CD4-positive, alpha-beta T cell treated with Interleukin-4 for 4 hours (primary cell): ENCODE measurements around the gene PRAMEF5.
A peak's percentile ranks its signal among the peaks of the same experiment; 100 is the strongest.
"Not testable (repeated sequence)": the region's sequence is repeated elsewhere in the genome, so short reads cannot be mapped to it uniquely, and the experiment has no call there.

ENCODE experiments used
- DNase-seq: peaks from one replicate; pipeline ENCODE4 v3.0.0-alpha.2; 2020

The PRAMEF5 gene

DNA sequence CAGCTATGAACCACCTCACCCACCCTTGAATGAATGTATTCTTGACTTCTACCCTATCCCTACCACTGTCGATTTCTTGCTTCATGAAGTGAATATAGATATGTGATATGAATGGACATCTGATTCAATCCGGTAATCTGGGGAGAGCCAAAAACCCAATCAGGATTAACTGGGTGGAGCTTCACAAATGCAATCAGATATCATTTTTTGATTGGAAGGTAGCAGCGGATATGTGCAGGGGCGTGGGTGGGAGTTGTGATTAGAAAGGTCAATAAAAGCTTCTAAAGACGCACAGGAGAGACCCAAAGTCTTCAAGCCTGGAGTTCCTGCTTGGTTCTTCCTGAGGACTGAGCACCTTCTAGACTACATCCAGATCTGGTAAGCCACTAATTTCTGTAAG is at the start of gene PRAMEF5:
PRAMEF5 (plus strand) TSS at position 301 of the 400 bp plus-strand sequence. CDS start 5,071 bp downstream, outside the sequence.
- not testable (repeated sequence) for DNase-seq

DNA sequence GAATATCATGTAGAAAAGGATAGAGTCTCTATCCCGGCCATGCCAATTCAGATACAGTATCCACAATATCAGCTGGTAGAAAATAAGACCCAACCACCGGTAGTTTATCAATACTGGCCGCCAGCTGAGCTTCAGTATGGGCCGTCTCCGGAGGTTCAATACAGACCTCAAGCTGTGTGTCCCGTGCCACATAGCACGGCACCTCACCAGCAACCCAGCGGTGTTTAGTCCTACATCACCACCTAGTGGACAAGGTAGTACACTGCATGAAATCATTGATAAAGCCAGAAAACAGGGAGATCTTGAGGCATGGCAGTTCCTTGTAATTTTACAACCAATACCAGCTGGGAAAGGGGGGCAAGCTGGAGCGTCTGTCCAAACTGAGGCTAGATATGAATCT is 45.3 kb upstream of the PRAMEF5 start:
- not testable (repeated sequence) for DNase-seq

DNA sequence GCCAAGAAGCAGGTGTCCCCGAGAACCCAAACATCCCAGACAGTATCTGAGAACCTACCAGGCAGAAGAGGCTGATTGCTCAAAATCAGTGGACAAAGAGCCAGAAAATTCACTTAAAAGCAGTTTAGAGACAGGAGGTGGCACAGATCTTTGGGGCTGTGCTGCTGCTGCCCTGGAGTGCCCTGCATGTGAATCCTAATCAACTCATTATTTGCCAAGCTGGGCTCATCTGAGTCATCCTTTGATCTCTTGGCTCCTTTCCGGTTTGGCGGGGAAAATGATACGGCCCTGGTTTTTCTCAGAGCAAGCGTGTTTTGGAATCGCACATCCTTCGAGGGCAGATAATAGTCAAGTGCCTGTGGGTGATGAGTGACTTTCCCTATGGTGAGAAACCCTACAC is 37.4 kb upstream of the PRAMEF5 start:
- not testable (repeated sequence) for DNase-seq

DNA sequence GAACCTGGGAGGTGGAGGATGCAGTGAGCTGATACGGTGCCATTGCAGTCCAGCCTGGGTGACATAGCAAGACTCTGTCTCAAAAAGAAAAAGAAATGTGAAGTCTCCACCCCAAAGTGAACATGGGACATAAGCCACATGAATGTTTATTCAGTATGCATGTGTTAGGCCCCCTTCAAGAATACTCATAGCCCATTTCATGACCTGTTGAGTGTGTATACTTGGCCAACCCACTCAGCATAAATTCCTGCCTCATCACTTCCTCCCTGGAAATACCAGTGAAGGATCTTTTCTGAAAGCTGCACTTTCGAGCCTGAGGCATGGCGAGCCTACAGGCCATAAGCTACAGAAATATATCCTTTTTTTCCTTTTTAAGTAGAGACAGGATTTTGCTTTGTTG is 34.8 kb upstream of the PRAMEF5 start:
- DNase-seq: not testable (repeated sequence)

DNA sequence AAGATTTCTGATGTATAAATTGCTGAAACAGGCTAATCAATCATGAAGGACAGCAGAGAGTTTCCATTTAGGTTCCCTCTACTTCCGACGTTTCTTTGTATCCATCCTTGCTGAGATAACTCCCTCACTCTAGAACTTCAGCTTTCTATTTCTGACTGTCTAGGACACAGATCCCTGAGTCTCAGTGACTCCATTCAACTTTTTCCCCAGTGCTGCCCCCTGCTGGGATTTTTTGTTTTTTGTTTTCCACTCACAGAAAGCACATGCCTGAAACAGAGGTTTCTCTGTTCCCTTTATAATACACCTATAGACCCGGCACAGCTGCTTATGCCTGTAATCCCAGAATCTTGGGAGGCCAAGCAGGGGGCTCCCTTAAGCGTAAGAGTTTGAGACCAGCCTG is 31.2 kb upstream of the PRAMEF5 start:
- DNase-seq: not testable (repeated sequence)

DNA sequence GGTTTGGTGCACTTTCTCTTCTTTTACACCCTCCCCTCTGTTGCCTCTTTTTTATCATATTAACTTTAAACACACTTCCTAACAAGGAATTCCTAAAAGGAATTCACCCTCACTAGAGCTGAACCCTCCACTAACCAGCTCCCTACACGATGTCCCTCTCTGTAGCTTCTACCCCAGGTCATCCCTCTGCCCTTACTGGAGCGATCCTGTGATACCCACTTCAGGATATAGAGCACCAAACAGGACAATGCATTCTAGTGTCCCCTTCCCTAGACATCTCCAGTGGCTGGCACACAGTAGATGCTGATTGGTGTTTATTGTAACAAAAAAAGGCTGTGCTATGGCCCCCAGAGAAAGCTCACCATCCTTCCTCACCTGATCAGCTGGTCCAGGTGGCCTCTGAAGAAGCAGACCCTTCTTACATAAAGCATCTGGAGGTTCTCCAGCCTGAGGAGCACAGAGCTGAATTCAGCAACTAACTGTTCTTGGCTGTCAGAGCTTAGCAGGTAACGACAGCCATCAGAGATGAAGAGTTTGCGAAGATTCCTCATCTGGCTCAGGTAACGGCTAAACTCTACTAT is 29.4 kb upstream of the PRAMEF5 start:
- DNase-seq: no peak

DNA sequence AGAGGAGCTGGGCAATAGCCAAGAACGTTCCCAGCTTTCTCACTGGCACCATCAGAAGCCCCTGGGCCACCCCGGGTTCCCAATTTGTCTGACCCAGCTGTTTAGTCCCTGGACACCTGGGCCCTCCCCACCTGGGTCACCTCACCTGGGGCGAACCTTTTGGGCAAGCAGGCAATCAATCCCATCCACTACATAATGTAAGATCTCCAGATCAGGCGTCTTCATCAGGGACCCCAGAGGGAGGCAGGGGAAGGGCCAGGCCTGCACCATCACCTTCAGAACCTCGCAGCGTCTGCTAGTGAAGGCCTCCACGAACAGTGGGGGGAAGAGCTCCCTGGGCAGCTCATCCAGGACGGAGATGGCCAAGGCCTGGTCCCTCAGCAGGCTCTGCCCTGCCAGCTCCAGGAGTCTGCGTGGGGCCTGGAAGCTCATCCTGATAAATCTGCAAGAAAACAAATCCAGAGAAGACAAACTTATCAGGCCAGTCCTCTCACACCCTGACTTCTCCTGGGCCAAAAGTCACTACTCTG is 28.3 kb upstream of the PRAMEF5 start, which contains the start of gene PRAMEF18:
PRAMEF18 (minus strand) TSS at position 480 of the 530 bp plus-strand sequence; CDS start at position 432, 48 bp downstream.
- DNase-seq: not testable (repeated sequence)

DNA sequence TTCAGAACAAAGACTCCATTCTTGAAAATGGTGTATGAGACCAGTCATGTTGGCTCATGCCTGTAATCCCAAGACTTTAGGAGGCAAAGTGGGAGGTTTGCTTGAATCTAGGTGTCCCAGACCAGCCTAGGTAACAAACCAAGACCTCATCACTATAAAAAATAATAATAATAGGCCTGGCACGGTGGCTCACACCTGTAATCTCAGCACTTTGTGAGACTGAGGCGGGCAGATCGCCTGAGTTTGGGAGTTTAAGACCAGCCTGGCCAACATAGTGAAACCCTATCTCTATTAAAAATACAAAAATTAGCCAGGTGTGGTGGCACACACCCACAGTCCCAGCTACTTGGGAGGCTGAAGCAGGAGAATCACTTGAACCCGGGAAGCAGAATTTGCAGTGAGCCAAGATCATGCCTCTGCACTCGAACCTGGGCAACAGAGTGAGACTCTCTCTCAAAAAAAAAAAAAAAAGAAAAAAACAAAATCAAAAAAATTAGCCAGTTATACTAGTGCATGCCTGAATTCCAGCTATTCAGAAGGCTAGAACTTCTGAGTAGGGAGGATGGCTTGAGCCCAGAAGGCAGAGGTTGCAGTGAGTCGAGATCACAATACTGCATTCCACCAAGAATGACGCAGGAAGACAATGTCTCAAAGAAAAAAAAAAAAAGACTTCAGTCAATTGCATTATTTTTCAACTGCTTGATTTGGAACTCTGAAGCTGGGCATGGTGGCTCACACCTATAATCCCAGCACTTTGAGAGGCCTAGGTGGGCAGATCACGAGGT is 26.5 kb upstream of the PRAMEF5 start:
- not testable (repeated sequence) for DNase-seq

DNA sequence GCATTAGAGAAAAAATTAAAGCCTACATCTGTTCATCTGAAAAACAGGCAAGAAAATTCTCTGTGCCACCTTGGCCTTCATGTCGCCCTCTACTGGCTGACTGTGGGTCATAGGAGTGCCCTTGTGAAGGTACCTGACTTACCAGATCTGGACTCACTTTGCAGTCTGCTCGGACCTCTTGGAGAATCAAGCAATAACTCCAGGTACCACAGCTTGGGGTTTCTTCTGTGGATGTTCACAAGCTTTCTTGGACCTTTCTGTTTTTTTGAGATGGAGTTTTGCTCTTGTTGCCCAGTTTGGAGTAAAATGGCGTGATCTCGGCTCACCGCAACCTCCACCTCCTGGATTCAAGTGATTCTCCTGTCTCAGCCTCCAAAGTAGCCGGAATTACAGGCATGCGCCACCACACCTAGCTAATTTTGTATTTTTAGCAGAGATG is 25.6 kb upstream of the PRAMEF5 start:
- DNase-seq: peak; percentile 46

DNA sequence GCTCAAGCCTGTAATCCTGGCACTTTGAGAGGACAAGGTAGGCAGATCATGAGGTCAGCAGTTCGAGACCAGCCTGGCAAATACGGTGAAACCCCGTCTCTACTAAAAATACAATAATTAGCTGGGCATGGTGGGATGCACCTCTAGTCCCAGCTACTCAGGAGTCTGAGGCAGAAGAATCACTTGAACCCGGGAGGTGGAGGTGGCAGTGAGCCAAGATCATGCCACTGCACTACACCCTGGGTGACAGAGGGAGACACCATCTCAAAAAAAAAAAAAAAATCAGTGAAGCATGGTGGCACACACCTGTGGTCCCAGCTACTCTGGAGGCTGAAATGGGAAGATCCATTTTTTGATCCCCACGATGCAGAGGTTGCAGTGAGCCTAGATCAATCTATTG is 23.9 kb upstream of the PRAMEF5 start:
- DNase-seq: not testable (repeated sequence)

DNA sequence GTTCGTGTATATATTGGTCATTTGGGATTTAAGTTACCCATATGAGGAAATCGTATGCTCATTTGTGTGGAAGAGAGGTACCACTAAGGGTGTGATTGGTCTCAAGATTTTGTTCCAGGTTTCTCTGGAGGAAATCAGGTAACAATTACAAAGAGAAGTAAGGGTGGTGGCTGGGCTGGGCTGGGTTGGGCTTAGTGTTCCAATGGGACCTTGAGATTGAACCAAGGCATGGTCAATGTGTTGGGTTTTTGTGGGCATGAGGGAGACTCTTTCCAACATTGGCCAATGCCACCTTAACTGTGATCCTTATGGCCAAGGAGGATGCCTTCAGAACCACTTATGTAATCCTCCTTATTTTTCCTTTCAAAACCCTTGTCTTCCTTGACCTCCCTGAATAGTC is 23.4 kb upstream of the PRAMEF5 start:
- DNase-seq: not testable (repeated sequence)

DNA sequence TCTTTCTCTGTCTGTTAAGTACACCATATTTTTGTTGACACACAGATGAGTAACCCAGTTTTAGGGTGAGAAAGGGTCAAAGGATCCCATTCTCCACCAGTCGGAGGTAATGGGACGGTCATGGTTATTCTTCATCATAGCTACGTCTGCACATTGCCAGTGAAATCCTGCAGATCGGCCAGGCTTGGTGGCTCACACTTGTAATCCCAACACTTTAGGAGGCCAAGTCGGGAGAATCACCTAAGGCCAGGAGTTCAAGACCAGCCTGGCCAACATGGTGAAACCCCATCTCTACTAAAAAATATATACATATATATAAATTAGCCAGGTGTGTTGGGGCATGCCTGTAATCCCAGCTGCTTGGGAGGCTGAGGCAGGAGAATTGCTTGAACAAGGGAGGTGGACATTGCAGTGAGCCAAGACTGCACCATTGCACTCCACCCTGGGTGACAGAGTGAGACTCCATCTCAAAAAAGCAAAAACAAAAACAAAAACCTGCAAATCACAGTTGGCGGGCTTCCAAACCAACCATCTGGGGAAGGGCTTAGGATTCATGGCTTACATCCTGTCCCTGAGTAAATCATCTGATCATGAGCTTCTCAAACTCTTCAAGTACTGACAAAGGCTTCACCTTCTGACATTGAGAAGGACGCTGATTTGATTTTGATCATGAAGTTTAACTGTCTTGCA is 22.8 kb upstream of the PRAMEF5 start:
- DNase-seq: not testable (repeated sequence)

DNA sequence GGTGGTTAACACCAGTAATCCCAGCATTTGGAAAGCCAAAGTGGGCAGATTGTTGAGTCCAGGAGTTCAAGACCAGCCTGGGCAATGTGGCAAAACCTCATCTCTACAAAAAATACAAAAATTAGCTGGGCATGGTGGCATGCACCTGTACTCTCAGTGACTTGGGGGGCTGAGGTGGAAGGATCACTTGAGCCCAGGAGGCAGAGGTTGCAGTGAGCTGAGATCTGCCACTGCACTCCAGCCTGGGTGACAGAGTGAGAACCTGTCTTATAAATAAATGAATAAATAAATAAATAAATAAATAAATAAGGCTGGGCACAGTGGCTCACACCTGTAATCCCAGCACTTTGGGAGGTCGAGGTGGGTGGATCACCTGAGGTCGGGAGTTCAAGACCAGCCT is 21.9 kb upstream of the PRAMEF5 start:
- DNase-seq: not testable (repeated sequence)

DNA sequence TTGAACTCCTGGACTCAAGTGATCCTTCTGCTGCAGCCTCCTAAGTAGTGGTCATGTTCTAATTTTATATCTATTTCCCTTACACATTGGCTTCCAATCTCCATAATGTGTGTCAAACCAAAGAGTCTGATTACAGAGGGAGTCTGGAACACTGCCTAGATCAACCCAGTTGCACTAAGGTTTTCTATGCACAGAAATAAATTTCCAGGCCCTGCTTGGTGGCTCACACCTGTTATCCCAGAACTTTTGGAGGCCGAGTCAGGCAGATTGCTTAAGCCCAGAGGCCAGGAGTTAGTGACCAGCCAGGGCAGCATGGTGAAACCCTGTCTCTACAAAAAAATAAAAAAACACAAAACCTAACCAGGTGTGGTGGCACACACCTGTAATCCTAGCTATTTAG is 19.9 kb upstream of the PRAMEF5 start:
- DNase-seq: not testable (repeated sequence)

DNA sequence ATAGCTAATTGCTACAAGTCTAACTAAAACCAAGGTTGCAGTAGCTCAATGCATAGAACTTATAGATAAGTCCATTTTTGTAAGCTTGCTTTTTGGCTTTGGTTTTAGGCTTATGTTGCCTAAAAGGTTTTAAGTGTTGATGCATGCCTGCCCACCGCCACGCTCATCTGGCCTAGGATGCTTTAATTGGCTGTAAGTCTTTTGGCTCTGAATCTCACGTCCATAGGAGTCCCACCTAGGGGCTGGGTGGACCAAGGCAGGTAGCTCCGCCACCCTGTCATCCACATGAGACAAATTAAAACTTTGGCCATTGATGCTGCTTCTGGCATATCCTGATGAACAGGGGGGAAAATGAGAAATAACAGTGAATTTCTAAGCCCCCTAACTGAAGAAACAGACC is 16.4 kb upstream of the PRAMEF5 start:
- not testable (repeated sequence) for DNase-seq

DNA sequence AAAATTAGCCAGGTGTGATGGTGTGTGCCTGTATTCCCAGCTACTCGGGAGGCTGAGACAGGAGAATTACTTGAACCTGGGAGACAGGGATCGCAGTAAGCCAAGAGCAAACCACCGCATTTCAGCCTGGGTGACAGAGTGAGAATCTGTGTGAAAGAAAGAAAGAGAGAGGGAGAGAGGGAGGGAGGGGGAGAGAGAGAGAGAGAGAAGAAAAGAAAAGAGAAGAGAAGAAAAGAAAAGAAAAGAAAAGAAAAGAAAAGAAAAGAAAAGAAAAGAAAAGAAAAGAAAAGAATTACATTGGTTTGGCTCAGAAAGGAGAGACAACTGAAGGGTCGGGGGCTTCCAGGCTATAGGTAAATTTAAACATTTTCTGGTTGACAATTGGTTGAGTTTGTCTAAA is 14.4 kb upstream of the PRAMEF5 start:
- DNase-seq: not testable (repeated sequence)

DNA sequence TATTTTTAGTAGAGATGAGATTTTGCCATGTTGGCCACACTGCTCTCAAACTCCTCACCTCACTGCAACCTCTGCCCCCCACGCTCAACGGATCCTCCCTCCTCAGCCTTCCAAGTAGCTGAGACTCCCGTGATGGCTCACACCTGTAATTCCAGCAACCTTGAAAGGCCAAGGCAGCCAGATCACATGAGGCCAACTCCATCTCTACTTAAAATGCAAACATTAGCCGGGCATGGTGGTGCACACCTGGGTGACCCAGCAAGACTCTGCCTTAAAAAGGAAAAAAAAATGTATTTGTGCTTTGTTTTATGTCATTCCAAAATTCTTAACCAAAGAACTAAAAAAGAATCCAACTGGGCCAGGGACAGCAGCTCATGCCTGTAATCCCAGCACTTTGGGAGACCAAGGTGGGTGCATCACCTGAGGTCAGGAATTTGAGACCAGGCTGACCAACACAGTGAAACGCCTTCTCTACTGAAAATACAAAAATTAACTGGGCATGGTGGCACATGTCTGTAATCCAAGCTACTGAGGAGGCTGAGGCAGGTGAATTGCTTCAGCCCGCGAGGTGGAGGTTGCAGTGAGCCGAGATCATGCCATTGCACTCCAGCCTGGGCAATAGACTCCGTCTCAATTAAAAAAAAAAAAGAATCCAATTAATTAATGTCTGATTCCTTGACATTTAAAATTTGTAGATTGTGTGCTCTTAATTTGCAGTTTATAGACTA is 10.3 kb upstream of the PRAMEF5 start:
- not testable (repeated sequence) for DNase-seq

DNA sequence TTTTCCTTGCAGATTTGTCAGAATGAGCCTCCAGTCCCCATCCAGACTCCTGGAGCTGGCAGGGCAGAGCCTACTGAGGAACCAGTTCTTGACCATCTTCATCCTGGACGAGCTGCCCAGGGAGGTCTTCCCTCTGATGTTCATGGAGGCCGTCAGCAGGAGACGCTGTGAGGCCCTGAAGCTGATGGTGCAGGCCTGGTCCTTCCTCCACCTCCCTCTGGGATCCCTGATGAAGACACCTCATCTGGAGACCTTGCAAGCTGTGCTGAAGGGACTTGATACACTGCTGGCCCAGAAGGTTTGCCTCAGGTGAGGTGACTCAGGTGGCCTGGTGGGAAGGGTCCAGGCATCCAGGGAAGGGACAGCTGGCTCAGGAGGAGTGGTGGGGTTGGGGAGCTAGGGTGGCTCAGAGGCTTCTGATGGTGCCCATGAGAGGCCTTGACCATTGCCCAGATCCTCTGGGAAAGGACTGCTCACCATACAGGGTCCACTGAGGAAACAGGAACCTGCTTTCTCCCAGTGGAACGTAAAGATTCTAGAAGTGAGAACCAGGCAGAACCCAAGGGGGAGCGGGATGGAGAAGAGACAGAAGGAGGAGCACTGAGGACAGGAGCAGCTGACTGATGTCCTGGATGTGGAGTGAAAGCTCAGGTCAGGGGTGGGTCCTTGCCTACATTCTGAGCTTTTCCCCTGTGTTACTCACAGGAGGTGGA is 8.0 kb upstream of the PRAMEF5 start:
- not testable (repeated sequence) for DNase-seq

DNA sequence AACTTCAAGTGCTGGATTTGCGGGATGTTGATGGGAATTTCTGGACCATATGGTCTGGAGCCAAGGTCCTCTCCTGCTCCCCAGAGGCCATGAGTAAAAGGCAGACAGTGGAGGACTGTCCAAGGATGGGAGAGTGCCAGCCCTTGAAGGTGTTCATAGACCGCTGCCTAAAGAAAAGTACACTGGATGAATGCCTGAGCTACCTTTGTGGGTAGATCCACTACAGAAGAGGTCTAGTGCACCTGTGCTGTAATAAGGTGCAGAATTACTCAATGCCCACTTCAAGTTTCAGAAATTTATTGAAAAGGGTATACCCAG is 7.5 kb upstream of the PRAMEF5 start:
- DNase-seq: not testable (repeated sequence)

DNA sequence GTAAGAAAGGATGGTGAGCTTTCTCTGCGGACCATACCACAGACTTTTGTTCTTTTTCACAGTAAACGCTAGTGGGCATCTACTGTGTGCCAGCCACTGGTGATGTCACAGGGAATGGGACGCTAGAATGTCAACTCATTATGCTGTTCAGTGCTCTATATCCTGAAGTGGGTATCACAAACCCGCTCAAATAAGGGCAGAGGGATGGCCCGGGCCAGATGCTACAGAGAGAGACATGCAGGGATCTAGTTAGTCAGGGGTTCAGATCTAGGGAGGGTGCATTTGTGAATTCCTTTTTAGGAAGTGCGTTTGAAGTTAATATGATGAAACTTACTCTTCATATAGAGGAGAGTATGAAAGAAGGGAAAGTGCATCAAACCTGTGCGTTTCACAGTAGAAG is 6.9 kb upstream of the PRAMEF5 start:
- DNase-seq: not testable (repeated sequence)

DNA sequence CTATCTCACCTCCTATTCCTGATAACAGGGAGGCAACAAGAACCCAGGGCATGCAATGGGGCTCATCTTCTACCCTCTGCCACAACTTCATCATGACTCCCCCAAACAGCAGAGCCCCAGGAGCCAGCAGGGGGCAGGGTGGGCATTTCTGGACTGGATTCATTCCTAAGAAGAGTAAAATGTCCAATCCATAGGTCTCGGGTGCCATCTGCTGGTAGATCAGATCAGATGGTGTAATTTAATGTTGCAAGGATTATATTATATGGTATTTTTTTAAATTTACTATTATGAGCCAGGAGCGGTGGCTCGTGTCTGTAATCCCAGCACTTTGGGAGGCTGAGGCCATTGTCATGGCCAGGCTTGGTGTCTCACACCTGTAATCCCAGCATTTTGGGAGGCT is 11.1 kb downstream of the PRAMEF5 start:
- DNase-seq: not testable (repeated sequence)

DNA sequence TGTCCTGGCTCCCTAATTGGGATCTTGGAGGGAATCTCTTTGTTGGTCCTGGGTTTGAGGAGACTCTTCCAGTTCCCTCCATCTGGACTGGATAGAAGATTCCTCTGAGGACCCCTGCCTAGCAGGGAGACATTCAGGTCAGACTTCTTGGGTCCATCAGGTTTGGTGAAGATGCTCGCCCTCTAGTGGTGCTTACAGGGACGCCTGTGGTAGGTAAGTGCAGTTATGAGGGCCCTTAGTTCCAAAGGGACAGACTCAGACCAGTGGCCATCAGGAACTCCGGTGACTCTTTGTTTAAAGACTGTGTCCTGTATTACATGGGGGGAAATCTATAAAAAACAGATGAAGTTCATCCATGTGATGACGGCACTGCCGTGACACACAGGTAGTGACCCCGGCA is 23.0 kb downstream of the PRAMEF5 start:
- DNase-seq: not testable (repeated sequence)
